ENCODE measurements around the gene TEX44. TPM values are rescaled to one million over a fixed set of nuclear protein-coding genes. Genes with fewer than 3 reads are reported as not detected.
A peak's percentile ranks its signal among the peaks of the same experiment; 100 is the strongest.

TEX44 gene
- total RNA-seq, 1 experiment from 2014 or later = not detected

- no peak for TF ChIP-seq EZH2phosphoT487 (IDR thresholded peaks at IDR 0.05; ENCODE audit: borderline replicate concordance)
- TF ChIP-seq MAX (IDR thresholded peaks at IDR 0.05) = no peak
- TF ChIP-seq FOSL1 (IDR thresholded peaks at IDR 0.05; ENCODE audit: low read depth) = no peak
- TF ChIP-seq SIN3A (IDR thresholded peaks at IDR 0.05; ENCODE audit: low read depth) = no peak
- TF ChIP-seq EZH2 (IDR thresholded peaks at IDR 0.05) = no peak
Observed at GRCh38 chr2:231642631-231643494, 50.2 kb downstream of the TEX44 start (continued).

DNA sequence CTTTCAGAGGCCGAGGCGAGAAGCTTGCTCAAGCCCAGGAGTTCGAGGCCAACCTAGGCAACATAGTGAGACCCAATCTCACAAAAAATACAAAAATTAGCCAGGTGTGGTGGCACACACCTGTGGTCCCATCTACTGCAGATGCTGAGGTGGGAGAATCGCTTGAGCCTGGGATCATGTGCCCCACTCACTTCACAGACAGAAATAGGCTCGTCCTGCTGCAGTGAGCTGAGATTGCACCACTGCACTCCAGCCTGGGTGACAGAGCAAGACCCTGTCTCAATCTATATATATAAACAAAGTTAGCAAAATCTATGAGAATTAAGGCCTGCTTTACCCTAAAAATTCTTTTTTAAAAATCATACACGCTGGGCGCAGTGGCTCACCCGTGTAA lies 50.8 kb downstream of the TEX44 start:
- ChIA-PET CTCF (interaction anchor here (1.2 to 1.9 kb wide), 4 partner anchors 26 to 65 kb away, joined by 4 to 10 read pairs (median 6); partner anchors contain the start of gene PTMA), POLR2A (interaction anchor here (0.6 to 5.1 kb wide), 8 partner anchors 23 to 70 kb away, joined by 3 to 47 read pairs (median 6); no protein-coding TSS in a partner anchor), RAD21 (ENCODE audit: low non-redundant PET in 1 of 2, low total read pairs in 2 of 2, uncharacterized antibody in 2 of 2, unreplicated experiment in 2 of 2) (no interaction called here)
- Histone ChIP-seq H3K9me2 (ENCODE audit: insufficient read depth) (no peaks in the 10 kb centered on the region), H3K27ac (ENCODE audit: low read depth, low read length) (peak overlapping the region; percentile 100), H4K20me1 (ENCODE audit: insufficient read depth) (no peaks in the 10 kb centered on the region), H3K4me1 (ENCODE audit: control insufficient read depth in 1 of 2, insufficient read depth in 2 of 2, low read length in 2 of 2) (peaks cover 52 to 81% of the 10 kb centered on the region in 2 experiments), H3K27me3 (ENCODE audit: insufficient read depth, low read length) (no peaks in the 10 kb centered on the region), H3K9ac (ENCODE audit: low read length) (peak overlapping the region; percentile 82), H3K79me2 (ENCODE audit: insufficient read depth, low read length) (no peaks in the 10 kb centered on the region), H2AFZ (ENCODE audit: low read depth, low read length, poor library complexity, severe bottlenecking) (no peak overlapping the region), H3K9me3 (ENCODE audit: control insufficient read depth in 1 of 2, insufficient read depth in 1 of 2, low read depth in 1 of 2, low read length in 2 of 2) (no peaks in the 10 kb centered on the region), H3K4me3 (replicated peaks in 1 of 2; ENCODE audit: low read depth in 1 of 2, low read length in 2 of 2) (peak overlapping the region; percentile 23 to 46), H3K36me3 (ENCODE audit: control insufficient read depth in 1 of 2, insufficient read depth in 2 of 2, low read length in 2 of 2) (no peaks in the 10 kb centered on the region), H3K4me2 (ENCODE audit: low read length) (peak overlapping the region; percentile 74)
- no peak for ATAC-seq
- no peak for DNase-seq (ENCODE audit: low read depth, low spot score)
- no TSS peak for BruUV-seq (replicated peaks)
- TF ChIP-seq CEBPB (IDR thresholded peaks at IDR 0.05; ENCODE audit: low read depth) = no peak
- no peak for TF ChIP-seq EZH2phosphoT487 (IDR thresholded peaks at IDR 0.05; ENCODE audit: borderline replicate concordance)
- no peak for TF ChIP-seq SP1 (IDR thresholded peaks at IDR 0.05; ENCODE audit: low read depth)
- TF ChIP-seq POLR2AphosphoS5 (IDR thresholded peaks at IDR 0.05; ENCODE audit: low read depth, low read length) = no peak
- intact Hi-C loops (cut with micrococcal nuclease) = loop anchor here (2.0 kb wide), 2 partner anchors 31 to 63 kb away; no protein-coding TSS in a partner anchor

Other genes with a start within 250 kb of the TEX44 start
- 6.1 TPM for gene B3GNT7, start 197.2 kb upstream of the TEX44 start, total RNA-seq (2021; ENCODE audit: unreplicated experiment)
- 1,077 TPM for gene NCL, start 128.4 kb upstream of the TEX44 start, total RNA-seq (2021; ENCODE audit: unreplicated experiment)
- gene NMUR1, start 62.4 kb upstream of the TEX44 start, total RNA-seq (2021; ENCODE audit: unreplicated experiment) = not detected
- 2,752 TPM for gene PTMA, start 115.7 kb downstream of the TEX44 start, total RNA-seq (2021; ENCODE audit: unreplicated experiment)
- 26.6 TPM for gene PDE6D, start 188.4 kb downstream of the TEX44 start, total RNA-seq (2021; ENCODE audit: unreplicated experiment)
- 52.9 TPM for gene COPS7B, start 193.6 kb downstream of the TEX44 start, total RNA-seq (2021; ENCODE audit: unreplicated experiment)